ENCODE measurements around the gene ATG9B.
"Not testable (repeated sequence)": the region's sequence is repeated elsewhere in the genome, so short reads cannot be mapped to it uniquely, and the experiment has no call there.

ATG9B gene

DNA sequence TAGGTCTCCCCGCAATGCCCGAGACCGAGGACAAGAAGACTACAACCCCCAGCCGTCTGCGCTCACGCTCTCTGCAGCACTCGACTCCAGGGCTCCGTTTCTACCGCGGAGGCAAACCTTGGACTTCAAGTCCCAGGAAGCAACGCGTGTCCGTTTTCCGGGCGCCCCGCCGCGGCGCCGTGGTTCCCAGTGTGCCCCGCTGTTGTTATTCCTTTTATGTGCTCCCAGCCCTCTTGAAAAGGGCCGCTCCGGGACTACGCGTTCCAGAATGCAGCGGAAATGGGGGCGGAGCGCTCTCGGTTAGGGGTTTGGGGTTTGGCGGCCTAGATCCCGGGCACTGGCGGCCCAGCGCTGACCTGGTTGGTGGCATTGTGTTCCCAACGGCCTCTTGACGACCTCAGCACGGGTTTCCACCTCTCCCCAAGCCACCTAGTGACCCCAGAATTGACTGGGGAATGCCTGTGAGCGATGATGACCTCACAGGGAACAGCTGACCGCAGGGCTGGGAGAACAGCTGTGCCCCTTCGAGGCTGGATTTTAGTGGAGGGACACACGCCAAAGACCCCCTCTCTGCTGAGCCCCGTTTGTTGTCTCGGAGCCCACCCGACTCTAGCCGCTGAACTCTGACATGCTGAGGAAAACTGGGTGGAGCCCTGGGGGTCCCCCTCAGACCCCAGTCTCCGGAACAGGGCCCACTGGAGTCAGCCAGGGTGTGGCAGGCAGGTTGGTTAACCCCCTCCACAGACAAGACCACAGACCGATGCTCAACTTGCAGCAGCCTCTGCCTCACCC is 33.9 kb upstream of the ATG9B start:
- peak; percentile 98 for DNase-seq

DNA sequence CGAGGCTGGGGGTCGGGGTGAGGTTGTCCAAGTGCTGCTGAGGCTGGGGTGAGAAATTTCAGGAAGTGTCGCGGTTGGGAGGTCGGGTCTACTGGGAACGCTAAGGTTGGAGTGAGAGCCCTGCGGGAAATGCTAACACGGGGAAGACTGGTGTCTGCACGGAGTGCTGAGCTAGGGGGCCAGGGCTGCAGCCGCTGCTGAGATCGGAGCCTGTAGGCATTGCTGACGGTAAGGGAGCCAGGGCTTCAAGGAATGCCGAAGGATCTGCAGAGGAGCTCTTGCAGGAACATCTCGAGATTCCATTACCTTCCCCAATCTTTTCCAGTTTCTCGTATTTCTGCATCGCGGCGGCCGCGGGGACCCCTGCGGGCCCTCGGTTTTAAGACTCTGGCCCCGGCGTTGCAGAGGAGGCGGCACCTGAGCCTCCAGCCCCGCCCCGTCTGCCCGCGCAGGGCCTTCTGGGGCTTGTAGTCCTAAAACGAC is 33.3 kb upstream of the ATG9B start, which contains the start of gene CDK5:
CDK5 (minus strand) TSS at position 392 of the 483 bp plus-strand sequence; CDS start at position 343, 49 bp downstream.
- no peak for DNase-seq

DNA sequence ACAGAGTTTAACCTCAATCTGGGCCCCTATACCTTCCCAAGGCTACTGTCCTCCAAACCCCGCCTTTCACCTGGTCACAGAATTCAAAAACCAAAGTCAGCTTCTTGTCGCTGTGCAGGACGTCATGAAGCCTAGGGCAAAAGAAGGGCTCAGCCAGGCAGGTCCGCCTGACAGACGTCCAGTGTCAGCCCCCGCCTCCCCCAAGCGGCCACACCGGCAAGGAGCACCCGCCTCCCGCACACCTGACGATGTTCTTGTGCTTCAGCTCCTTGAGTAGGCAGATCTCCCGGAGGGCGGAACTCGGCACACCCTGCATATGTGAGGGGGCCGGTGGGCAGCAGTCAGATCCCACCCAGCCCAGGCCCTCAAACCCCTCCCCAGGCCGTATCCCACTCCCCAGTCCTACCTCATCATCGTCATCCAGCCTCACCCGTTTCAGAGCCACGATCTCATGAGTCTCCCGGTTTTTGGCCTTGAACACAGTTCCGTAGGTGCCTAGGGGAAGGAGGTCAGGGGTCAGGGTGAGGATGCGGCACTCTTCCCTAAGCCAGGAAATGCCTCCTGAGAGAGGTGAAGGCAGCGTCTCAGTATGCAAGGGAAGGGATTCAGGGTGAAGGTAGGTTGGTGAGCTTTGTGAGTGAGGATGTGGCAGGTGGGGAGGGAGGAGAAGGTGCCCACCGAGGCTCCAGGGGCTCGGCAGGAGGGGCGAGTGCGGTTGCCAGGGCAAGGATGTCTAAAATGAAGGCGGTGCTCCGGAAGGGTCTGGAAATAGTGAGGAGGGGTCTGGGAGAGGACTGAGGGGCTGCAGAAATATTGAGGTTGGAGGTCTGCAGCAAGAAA is 32.6 kb upstream of the ATG9B start:
- no peak for DNase-seq

DNA sequence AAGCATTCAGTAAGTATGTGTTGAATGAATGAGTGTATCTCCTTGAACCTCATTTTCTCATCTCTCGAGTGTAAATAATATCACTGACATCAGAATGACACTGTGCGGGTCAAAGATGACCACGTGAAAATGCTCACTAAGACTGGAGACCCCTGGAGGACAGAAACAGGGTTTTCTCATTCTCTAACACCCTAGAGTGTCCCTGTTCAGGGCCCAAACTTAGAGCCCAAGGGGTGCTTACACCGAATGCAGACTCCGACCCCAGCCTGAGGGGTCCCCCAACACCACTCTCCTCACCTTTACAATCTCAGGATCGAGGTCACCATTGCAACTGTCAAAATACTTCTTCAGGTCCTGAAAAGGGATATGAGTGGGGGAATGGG is 32.0 kb upstream of the ATG9B start:
- DNase-seq: no peak

DNA sequence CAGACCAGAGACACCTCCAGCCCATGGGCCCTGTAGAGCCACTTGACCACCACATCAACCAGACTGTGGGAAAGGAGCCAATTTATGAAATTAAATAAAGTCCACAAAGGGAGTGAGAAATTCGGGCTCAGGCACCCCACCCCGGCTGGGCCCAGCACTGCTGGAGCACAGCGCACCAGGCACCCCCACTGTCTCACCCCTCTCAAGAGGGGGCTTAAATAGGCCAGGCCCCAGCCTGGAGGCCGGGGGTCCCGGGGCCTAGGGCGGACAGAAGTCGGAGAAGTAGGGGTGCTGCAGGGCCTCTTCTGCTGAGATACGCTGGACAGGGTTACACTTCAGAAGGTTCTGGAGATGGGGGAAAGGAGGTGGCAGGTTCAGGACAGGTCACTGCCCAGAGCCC is 29.5 kb upstream of the ATG9B start:
- no peak for DNase-seq

DNA sequence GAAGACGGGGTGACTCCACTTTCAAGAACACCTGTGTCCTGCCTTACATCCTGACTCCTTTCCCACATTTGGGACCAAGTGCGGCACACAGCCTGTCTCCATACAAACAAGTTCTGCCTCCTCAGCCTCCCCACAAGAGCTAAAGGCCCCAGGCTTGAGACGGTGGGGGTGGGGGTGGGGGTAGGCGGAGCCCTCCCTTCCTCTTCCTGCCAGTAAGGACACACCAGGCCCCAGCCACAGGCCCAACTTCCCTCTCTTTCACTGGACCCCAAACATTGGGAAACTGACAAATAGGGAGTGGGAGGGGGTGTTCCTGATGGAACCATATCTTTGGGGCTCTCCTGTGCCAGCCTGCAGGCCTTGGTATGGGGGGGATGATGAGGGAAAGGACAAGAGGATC is 28.8 kb upstream of the ATG9B start:
- no peak for DNase-seq

DNA sequence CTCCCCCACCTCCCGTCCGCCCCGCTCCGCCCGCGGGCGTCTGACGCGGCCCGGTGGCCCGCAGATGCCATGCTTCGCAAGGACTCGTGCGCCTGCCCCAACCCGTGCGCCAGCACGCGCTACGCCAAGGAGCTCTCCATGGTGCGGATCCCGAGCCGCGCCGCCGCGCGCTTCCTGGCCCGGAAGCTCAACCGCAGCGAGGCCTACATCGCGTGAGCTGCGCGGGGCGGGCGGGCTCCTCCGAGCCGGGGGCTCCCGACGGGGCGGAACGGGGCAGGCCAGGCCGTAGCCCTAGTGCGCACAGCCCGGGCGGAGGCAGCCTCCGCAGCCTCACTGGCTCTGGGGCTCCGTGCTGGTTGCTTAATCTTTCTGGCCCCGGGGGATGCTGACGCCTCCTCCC is 26.8 kb upstream of the ATG9B start:
- DNase-seq: no peak

DNA sequence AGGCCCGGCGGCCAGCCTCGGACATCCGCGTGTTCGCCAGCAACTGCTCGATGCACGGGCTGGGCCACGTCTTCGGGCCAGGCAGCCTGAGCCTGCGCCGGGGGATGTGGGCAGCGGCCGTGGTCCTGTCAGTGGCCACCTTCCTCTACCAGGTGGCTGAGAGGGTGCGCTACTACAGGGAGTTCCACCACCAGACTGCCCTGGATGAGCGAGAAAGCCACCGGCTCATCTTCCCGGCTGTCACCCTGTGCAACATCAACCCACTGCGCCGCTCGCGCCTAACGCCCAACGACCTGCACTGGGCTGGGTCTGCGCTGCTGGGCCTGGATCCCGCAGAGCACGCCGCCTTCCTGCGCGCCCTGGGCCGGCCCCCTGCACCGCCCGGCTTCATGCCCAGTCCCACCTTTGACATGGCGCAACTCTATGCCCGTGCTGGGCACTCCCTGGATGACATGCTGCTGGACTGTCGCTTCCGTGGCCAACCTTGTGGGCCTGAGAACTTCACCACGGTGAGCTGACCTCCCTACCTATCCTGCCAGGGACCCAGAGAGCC is 24.7 kb upstream of the ATG9B start:
- DNase-seq: no peak

DNA sequence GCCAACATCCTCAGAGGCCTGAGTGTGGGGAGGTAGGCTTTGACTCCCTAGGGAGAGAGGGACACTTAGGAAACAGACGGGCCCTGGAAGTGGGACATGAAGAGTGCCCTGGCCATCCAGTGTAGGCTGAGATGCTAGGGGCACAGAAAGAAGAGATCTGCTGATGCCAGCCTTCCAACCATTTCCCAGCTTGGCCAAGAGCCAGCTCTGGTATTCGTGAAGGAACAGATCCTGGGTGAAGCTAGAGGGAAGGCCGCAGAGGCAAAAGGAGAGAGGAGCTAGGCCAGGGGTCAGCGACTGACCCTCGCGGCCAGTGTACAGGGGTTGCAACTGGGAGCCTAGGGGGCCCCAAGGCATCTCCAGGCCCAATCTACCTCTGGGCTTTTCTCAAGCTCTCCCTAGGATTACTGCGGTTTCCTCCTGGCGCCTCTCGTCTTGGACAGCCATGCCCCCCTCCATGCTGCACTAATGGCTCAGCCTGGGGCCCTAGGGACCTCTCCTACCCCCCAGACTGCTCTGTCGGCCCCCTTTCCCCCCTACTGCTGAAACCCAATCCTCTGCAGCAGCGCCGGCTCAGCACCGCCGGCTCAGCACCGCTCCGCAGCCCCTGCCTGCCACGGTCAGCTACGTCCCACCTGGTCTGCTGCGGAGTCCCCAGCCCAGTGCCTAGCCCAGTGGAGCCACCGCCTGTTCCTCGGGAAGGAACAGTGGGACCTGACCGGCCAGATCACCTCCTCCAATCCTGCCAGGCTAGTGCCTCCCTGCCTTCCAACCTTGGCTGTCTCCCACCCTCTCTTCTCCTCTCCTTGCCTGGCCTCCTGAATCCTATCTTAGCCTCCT is 23.9 kb upstream of the ATG9B start, which contains the start of gene ASIC3:
ASIC3 (plus strand) TSS at position 556 of the 840 bp plus-strand sequence. CDS start 355 bp downstream, outside the sequence.
- DNase-seq: no peak

DNA sequence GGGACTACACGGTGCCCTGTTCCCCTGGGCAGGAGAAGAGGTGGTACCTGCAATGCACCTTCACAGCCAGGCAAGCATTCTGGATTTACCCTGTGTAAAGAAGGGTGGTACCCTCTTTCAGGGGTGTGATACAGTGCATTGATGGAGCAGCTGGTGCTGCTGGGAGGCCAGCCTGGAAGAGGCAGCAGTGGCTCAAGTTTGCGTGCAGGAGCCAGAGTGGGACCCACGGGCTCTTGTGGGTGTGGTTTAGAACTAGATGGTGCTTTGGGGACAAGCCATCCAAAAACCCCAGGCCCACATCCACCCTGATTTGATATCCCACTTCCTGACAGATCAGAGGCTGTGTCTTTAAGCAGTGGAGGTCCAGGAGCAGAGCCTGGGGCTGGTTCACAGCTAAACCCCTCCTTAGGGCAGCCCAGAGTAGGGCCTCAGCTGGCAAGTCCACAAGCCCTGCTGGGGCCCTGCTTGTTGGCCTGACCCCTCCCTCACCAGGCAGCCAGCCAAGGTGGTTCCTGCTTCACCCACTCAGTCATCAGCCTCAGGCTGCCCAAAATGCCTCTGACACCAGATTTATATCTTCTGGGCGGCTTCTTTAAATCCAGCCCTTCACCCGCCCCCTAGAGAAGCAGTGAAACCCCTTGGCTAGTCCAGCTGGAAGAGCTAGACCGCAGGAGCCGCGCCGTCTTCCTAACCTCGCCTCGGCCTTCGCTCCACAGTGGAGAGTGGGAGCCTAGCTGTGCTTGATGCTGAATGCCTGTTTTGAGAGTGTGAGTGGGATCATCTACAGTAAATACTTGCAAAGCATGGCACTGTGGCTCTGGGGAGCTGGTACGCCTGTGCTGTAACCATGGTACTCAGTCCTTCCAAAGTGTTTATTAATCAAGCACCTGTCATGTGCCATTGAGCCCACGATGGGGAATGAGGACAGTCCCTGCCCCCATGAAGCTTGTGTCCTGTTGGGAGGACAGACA is 22.6 kb upstream of the ATG9B start:
- DNase-seq: no peak

DNA sequence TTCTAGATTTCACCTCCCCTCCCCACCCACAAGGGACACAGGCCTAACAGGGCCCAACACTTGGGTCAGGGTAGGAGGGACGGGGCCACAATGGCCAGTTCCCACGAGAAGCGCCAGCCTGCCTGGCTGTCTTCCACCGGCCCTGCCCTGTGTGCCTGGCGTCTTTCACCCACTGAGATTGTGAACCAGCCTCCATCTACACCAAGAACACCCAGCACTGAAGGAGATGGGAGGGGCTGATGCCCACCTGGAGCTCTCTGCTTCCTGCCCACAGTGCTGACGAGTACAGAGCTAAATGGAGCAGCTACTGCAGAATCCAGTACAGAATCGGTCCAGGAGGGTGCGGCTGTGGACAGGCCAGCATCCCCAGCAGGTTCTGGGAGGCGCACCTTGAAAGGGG is 21.7 kb upstream of the ATG9B start:
- no peak for DNase-seq

DNA sequence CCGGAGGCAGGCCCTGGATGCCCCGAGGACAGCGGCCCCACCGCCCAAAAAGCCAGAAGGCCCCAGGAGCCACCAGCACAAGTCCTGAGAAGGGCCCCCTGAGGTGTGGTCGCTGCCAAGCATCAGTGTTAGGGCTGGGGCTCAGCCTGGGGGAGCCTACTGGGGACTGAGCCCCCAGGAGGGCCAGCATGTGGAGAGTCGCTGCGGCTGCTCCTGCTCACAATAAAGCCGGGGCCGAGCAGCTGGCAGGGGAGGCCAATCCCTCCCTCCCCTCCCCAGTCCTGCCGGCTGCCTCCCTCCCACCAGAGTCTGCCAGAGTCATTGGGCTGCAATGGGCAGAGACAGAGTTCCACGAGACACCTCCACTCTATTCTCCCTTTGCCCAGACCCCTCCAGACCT is 21.0 kb upstream of the ATG9B start:
- DNase-seq: no peak

DNA sequence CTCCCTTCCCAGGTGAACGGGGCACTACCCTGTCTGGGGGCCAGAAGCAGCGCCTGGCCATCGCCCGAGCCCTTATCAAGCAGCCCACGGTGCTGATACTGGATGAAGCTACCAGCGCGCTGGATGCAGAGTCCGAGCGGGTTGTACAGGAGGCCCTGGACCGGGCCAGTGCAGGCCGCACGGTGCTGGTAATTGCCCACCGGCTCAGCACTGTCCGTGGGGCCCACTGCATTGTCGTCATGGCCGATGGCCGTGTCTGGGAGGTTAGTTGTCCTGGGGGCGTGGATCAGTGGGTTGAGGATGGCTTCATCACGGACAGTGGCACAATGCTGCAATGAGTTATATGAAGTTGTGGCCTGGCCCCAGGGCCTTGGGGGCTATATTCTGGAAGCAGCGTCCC is 19.7 kb upstream of the ATG9B start:
- DNase-seq: no peak

DNA sequence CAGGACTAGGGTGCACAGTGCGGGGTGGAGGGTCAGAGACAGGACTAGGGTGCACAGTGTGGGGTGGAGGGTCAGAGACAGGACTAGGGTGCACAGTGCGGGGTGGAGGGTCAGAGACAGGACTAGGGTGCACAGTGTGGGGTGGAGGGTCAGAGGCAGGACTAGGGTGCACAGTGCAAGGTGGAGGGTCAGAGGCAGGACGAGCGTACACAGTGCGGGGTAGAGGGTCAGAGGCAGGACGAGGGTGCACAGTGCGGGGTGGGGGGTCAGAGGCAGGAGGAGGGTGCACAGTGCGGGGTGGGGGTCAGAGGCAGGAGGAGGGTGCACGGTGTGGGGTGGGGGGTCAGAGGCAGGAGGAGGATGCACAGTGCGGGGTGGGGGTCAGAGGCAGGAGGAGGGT is 19.2 kb upstream of the ATG9B start:
- not testable (repeated sequence) for DNase-seq

DNA sequence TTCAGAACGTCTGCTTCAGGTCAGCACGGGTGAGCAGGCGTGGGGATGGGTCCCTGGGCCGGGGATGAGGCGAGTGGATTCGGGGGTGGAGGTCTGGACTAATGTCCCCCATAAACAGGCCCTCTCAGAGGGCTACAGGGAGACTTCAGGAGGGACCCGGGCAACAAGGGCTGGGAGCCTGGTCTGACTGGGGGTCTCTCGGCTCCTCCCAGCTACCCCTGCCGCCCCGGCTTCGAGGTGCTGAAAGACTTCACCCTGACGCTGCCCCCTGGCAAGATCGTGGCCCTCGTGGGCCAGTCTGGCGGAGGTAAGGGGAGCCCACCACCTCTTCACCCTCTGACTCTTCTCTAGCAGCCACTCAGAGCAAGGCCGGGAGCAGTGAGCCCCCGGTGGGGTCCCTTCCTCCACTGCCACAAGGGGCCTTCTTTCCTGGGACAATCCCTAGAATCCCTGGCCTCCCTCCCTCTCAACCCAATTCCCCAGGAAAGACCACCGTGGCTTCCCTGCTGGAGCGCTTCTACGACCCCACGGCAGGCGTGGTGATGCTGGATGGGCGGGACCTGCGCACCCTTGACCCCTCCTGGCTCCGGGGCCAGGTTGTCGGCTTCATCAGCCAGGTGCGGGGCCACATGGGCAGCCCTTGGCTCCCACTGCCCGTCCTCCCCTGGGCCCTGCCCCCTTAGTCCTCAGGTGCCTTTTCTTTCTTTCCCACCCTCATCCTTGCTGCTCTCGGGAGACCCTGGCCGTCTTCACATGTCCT is 16.5 kb upstream of the ATG9B start:
- DNase-seq: no peak

DNA sequence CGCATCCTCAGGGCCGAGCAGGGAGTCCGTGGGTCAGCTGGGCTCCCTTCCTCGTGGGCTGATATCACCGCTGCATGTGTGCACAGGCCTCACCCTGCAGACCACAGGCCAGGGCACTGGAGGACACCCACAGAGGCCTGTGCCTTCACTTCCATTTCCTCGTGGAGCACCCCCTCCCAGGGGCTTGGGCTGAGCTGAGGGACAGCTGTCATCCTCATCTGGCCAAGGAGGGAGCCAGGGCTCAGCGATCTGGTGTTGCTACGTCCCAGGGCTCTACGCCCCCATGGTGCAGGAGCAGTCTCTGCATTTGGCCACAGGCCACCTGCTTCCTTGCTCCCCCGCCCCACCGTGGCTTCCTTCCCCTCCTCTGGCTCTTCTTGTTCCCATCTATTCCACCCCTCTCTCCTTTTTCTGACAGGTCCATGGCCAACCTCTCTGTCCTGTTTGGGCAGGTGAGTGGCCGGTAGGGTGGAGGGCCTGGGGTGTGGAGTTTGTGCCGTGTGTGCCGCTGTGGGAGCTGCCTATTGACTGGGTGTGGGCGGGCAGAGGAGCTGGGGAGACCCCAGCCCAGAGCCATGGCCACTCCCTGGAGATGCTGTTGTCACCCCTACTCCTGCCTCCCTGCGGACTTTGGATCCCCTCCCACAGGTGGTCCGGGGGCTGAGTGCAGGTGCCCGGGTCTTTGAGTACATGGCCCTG is 15.7 kb upstream of the ATG9B start:
- DNase-seq: no peak

DNA sequence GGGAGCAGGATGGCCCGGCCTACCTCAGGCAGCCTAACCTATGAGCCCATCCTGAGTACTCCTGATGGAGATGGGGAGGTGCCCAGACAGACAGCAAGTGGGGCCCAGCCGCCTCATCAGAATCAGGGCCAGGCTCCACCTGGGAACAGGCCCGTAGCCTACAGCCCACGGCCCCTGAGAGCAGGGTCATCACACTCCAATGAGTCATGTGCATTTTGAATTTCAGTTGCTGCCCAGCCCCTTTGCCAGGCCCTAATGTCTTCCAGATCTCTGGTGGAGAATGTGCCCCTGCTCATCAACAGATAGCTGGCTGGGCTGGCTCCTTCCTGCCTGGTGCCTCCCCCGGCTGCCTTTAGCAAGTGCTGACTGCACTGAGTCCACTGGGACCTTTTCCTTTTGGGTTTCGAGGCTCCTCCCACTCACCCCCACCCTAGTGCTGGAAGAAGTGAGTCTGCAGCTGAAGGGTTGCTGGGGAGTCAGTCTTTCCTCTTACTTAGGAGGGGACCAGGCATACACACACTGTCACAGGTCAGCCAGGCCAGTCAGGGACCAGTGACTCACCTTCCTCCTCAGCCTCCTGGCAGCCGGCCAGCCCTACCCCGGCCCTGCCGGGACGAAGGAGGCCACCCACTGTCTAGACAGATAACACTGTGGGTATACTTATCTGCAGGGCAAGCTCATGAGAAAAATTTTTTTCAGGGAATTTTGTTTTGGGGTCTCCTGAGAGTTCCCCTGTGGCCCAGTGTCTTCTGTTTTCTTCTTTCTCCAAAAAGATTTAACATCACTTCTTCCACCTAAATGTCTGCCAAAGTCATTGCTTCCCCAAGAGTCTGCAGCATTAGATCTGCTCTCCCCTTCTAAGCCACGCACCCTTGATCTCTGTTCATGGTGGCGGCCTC is 14.9 kb upstream of the ATG9B start:
- no peak for DNase-seq

DNA sequence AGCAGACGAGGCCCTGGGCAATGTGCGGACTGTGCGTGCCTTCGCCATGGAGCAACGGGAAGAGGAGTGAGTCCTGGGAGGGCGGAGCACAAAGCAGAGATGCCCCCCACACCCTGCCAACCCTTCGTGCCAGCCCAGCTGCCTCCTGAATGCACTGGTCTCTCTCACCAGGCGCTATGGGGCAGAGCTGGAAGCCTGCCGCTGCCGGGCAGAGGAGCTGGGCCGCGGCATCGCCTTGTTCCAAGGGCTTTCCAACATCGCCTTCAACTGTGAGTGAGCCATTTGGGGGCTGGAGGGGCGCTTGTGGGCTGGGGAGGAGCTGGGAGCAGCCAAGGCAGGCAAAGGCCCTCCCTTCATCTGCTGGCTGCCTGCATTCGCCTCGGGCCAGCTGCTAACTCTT is 11.6 kb upstream of the ATG9B start:
- no peak for DNase-seq
